Measurements from ENCODE around the gene PSG4.
"Not testable (repeated sequence)": the region's sequence is repeated elsewhere in the genome, so short reads cannot be mapped to it uniquely, and the experiment has no call there.

Gene PSG4

DNA sequence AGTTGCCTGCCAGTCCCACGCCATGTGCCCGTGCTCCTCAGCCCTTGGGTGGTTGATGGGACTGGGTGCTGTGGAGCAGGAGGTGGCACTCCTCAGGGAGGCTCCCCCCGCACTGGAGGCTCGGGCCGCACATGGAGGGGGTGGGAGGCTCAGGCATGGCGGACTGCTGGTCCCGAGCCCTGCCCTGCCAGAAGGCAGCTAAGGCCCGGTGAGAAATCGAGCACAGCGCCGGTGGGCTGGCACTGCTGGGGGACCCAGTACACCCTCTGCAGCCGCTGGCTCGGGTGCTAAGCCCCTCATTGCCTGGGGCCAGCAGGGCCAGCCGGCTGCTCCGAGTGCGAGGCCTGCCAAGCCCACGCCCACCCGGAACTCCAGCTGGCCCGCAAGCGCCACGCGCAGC is 16.5 kb upstream of the PSG4 start:
- not testable (repeated sequence) for H3K9me3 ChIP-seq (ENCODE audit: low read length); H3K36me3 ChIP-seq (ENCODE audit: insufficient read depth, low read length); H3K27me3 ChIP-seq (ENCODE audit: insufficient read depth, low read length); H3K4me1 ChIP-seq (ENCODE audit: insufficient read depth, low read length); H3K4me3 ChIP-seq (ENCODE audit: low read length); H2AFZ ChIP-seq (ENCODE audit: low read depth, low read length)

DNA sequence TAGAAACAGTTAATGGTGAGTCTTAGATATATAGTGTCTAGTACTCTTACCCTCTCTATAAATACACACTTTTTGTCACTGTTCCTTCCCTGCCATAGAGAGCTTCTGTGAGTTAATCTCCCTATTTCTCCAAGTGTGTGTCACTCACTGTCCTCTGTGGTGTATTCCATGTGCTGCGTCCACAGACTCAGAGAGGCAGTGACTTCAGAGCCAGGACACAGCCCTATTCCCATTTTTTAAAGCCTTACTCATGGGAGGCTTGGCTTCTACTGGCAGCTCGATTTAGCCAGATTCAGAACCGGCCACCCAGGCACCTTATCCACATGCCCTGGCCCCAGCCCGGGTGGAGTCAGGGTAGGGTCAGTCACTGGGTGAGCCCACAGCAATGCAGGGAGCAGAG is 13.7 kb upstream of the PSG4 start:
- not testable (repeated sequence) for H3K9me3 ChIP-seq (ENCODE audit: low read length); H3K4me3 ChIP-seq (ENCODE audit: low read length); H3K4me1 ChIP-seq (ENCODE audit: insufficient read depth, low read length); H2AFZ ChIP-seq (ENCODE audit: low read depth, low read length); H3K27me3 ChIP-seq (ENCODE audit: insufficient read depth, low read length); H3K36me3 ChIP-seq (ENCODE audit: insufficient read depth, low read length)

DNA sequence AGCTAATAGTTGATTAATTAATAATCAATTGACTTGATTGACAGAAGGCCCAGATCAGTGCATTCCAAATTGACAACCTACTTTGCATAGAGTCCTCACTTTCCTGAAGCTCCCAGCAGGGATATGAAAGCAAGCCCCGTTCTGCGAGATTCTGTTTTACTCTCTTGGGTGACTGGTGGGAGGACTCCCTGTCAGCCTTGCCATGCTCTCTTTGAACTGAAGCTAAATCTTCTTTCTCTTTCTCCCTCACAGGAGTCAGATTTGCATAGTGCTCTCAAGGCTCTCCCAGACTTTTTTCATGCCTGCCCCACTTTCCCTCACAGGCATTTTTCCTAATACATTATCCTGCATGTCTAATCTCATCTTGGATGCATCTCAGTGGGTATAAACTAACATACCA is 10.4 kb upstream of the PSG4 start:
- H3K27me3 ChIP-seq (ENCODE audit: insufficient read depth, low read length); H3K36me3 ChIP-seq (ENCODE audit: insufficient read depth, low read length); H2AFZ ChIP-seq (ENCODE audit: low read depth, low read length); H3K9me3 ChIP-seq (ENCODE audit: low read length); H3K4me3 ChIP-seq (ENCODE audit: low read length); H3K4me1 ChIP-seq (ENCODE audit: insufficient read depth, low read length): not testable (repeated sequence)

DNA sequence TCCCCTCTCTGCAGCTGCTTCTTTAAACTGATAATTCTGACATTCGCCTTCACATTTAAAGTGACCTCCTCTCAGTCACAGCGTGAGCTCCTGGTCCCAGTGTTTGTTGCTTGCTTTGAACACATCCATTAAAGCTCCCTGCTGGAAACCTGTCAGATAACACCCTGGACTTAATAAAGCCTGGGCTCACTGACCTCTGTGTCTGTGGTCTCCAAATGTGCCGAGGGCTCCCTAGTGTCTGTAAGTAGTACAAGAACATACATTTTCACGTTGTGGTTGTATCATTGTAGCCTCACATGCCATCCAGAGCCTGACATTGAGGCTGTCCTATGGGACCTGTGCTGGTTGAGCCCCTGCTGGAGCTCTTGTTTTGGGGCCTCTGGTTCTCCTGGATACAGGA is 2.6 kb upstream of the PSG4 start:
- no peaks in the 10 kb centered on the region for H3K27me3 ChIP-seq (ENCODE audit: insufficient read depth, low read length)
- H3K4me3 ChIP-seq (ENCODE audit: low read length): no peak overlapping the region
- no peaks in the 10 kb centered on the region for H3K4me1 ChIP-seq (ENCODE audit: insufficient read depth, low read length)
- no peaks in the 10 kb centered on the region for H3K9me3 ChIP-seq (ENCODE audit: low read length)
- no peak overlapping the region for H2AFZ ChIP-seq (ENCODE audit: low read depth, low read length)
- H3K36me3 ChIP-seq (ENCODE audit: insufficient read depth, low read length): no peaks in the 10 kb centered on the region

DNA sequence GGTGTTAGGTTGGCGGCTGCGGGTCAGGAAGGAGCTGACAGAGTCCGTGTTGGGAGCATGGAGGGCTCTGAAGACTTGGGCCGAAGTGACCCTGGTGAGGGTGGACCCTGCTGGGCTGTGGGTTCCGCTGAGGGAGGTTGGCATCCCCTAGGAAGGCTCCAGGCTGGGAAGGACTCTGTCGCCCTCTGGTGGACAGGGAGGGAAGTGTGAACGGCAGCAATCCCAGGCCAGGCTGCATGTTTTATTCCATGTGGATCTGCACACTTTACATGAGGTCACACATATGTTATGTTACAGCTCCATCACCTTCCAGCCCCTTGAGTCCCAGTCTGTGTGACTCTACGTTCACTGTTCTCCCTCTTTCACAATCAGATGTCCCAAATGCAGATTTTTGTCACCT is 1.7 kb upstream of the PSG4 start:
- H3K9me3 ChIP-seq (ENCODE audit: low read length); H2AFZ ChIP-seq (ENCODE audit: low read depth, low read length); H3K4me3 ChIP-seq (ENCODE audit: low read length); H3K36me3 ChIP-seq (ENCODE audit: insufficient read depth, low read length); H3K4me1 ChIP-seq (ENCODE audit: insufficient read depth, low read length); H3K27me3 ChIP-seq (ENCODE audit: insufficient read depth, low read length): not testable (repeated sequence)

DNA sequence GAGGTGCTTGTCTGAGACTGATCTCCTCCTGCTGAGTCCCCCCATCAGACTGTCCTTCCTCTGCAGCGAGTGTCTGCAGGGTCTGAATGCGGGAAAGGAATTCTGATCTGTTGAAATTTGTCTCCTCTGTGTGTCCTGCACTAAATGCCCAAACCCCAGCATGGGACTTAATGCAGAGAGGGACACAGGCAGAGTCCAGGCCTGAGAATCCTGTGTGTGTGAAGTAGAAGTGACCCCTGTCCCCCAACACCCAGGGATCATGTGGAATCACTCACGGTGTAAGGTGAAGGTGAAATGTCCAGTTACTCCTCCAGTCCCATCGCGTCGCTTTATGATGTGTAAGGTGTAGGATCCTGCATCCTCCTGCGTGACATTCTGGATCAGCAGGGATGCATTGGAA is 1.8 kb downstream of the PSG4 start:
- not testable (repeated sequence) for H2AFZ ChIP-seq (ENCODE audit: low read depth, low read length); H3K4me3 ChIP-seq (ENCODE audit: low read length); H3K9me3 ChIP-seq (ENCODE audit: low read length)

DNA sequence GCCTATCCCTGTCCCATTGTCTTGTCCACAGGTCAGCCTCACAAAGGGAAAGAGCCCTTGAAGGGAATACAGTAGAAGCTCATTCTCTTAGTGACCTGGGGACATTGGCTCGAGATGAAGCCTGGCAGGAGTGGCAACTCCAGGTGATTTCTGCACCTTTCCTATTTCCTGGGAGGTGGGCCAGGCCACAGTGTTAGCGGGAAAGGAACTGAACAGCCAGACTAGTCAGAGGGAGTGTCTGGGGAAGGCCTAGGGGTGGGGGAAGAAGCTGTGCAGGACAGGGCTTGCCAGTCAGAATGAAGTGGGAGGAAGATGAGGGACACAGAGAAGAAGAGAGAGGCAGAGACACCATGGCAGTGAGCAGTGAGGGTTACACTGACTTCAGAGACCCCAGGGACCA is 3.5 kb downstream of the PSG4 start:
- H3K9me3 ChIP-seq (ENCODE audit: low read length); H3K36me3 ChIP-seq (ENCODE audit: insufficient read depth, low read length); H3K4me1 ChIP-seq (ENCODE audit: insufficient read depth, low read length); H3K4me3 ChIP-seq (ENCODE audit: low read length); H2AFZ ChIP-seq (ENCODE audit: low read depth, low read length); H3K27me3 ChIP-seq (ENCODE audit: insufficient read depth, low read length): not testable (repeated sequence)

More for the DNA sequence above, 1.8 kb downstream of the PSG4 start:
- H3K4me1 ChIP-seq (ENCODE audit: insufficient read depth, low read length); H3K27me3 ChIP-seq (ENCODE audit: insufficient read depth, low read length); H3K36me3 ChIP-seq (ENCODE audit: insufficient read depth, low read length): not testable (repeated sequence)

DNA sequence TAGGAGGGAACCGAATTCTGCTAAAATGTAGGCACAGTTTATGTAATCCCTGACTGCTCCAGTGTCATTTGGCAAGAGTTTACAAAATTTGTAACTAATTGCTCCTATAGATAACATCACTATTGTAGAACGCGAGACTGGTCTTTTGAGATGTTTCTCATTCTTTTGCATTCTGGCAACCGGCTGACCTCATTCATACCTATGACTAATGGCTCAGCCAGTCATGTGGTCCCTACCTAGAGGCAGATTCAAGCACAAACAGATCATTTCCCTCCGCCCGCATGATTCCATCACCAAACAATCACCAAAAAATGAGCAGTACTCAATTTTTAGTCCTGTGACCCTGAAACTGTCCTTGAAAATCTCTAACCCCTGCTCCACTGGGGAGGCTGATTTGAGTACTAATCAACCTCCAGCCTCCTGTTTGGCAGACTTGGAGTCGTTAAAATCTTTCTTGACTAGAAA is 4.1 kb downstream of the PSG4 start:
- H2AFZ ChIP-seq (ENCODE audit: low read depth, low read length); H3K4me3 ChIP-seq (ENCODE audit: low read length); H3K27me3 ChIP-seq (ENCODE audit: insufficient read depth, low read length); H3K4me1 ChIP-seq (ENCODE audit: insufficient read depth, low read length); H3K36me3 ChIP-seq (ENCODE audit: insufficient read depth, low read length); H3K9me3 ChIP-seq (ENCODE audit: low read length): not testable (repeated sequence)

DNA sequence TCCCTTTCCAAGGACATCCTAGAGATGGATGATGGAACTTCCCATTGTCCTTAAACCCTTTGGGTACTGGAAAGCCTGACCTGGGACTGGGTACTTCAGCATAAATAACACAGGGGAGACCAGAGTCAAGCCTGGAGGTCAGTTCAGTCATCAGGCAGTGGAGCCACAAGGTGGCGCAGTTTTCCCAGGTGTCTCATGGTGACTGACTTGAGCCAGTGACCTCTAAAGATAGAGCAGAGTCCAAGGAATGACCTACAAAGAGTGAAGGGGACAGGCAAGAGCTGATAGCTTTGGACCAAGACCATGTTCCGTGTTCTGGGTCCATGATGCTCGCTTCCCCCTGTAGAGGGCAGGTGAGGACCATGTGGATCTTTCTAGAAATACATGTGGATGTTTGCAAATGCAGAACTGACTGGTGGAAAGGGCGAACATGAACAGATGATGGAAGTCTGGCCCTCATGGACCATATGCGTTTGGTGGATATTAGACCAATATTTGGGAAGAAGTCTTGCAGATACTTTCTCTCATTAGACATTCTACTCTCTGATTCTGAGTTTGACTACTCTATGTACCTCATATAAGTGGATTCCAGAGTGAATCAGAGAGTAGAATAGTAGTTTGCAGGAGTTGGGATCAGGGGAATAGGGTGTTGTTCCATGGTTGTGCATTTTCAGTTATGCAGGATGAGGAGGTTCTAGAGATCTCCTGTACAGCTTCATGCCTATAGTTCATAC is 6.6 kb downstream of the PSG4 start:
- not testable (repeated sequence) for H3K9me3 ChIP-seq (ENCODE audit: low read length); H3K27me3 ChIP-seq (ENCODE audit: insufficient read depth, low read length); H3K36me3 ChIP-seq (ENCODE audit: insufficient read depth, low read length); H3K4me1 ChIP-seq (ENCODE audit: insufficient read depth, low read length); H2AFZ ChIP-seq (ENCODE audit: low read depth, low read length); H3K4me3 ChIP-seq (ENCODE audit: low read length)

DNA sequence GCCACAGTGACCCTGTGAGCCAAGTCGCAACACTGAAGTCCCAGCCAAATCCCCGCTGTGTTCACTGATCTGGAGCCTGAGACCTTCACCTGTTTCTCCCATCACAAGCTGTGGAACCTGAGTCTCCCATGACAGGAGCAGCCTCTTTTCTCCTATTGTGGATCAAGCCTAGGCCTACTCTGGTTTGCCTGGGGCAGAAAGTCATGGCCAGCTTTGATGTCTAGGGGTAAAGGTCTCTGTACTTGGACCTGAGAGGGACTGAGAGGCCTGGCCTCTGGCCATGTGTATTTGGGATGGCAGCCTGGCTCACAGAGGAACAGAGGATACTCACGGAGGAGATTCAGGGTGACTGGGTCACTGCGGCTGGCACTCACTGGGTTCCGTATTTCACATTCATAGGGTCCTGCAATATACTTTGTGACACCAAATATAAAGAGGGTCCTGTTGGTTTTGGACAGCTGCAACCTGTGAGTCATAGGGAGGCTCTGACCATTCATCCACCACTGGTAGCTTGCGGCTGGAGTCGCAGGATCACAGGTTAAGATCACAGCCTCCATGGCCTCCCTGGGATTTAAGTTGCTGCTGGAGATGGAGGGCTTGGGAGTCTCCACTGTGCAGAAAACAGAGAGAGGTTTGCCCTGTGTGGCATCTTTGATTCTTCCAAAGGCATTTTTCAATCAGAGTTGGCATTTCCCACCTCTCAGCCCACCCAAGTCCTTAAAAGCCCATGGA is 7.6 kb downstream of the PSG4 start:
- H3K4me1 ChIP-seq (ENCODE audit: insufficient read depth, low read length); H3K36me3 ChIP-seq (ENCODE audit: insufficient read depth, low read length); H3K9me3 ChIP-seq (ENCODE audit: low read length); H3K27me3 ChIP-seq (ENCODE audit: insufficient read depth, low read length); H2AFZ ChIP-seq (ENCODE audit: low read depth, low read length); H3K4me3 ChIP-seq (ENCODE audit: low read length): not testable (repeated sequence)

DNA sequence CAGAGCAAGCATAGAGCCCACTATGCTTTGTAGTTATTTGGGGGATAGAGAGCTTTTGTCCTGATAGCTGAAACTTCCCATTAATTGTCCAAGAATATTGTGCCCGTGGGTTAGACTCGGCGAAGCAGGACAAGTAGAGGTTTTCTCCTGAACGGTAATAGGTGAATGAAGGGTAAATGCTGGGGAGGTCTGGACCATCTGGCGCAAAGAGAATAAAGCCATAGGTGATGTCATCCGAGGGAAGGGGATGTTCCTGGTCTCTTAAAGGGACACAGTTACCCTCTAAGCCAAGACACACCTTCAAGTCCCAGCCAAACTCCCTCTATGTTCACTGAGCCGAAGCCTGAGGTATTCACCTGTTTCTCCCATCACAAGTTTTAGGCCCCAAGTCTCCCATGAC is 11.0 kb downstream of the PSG4 start:
- not testable (repeated sequence) for H3K27me3 ChIP-seq (ENCODE audit: insufficient read depth, low read length); H3K36me3 ChIP-seq (ENCODE audit: insufficient read depth, low read length); H2AFZ ChIP-seq (ENCODE audit: low read depth, low read length); H3K4me3 ChIP-seq (ENCODE audit: low read length); H3K9me3 ChIP-seq (ENCODE audit: low read length); H3K4me1 ChIP-seq (ENCODE audit: insufficient read depth, low read length)

DNA sequence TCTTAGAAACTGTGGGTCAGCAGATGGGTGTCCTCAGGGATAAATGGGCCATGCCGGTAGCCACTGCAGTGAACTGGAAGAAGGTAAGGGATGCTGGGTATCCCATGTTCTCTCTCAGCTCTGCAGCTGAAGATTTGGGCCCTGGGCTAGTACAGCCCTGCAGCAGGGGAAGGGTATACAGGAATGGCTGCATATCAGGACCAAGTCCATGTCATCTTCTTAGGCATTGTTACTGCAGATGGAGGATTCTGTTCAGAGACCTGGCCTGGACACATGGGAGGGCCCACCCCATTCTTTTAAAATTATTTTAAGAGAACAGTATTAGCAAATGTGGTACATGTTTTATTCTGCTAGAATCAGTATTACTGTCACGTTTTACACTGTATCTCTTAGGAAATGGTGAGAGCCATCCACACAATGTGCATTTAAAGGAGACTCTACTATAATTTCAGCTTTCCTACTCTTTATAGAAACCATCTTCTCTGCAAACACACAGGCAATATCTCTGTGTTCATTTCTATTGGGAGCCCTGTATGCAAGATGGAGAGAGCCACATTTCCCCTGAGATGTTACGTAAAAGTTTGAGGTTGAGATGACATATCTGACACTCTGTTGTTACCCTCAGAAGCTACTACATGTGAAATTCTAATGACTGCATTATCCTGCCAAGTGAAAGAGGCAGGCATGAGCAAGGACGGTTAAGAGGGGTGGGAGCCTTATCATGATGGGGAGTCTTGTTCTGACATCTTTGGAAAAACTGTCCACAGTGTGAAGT is 12.9 kb downstream of the PSG4 start:
- H2AFZ ChIP-seq (ENCODE audit: low read depth, low read length); H3K4me3 ChIP-seq (ENCODE audit: low read length); H3K36me3 ChIP-seq (ENCODE audit: insufficient read depth, low read length); H3K9me3 ChIP-seq (ENCODE audit: low read length); H3K4me1 ChIP-seq (ENCODE audit: insufficient read depth, low read length); H3K27me3 ChIP-seq (ENCODE audit: insufficient read depth, low read length): not testable (repeated sequence)

DNA sequence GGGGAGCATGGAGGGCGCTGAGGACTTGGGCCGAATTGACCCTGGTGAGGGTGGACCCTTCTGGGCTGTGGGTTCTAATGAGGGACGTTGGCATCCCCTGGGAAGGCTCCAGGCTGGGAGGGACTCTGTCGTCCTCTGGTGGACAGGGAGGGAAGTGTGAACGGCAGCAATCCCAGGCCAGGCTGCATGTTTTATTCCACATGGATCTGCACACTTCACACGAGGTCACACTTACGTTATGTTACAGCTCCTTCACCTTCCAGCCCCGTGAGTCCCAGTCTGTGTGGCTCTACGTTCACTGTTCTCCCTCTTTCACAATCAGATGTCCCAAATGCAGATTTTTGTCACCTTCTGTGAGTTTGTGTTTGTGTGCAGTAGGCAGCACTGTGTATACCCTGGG is 17.3 kb downstream of the PSG4 start:
- H2AFZ ChIP-seq (ENCODE audit: low read depth, low read length); H3K36me3 ChIP-seq (ENCODE audit: insufficient read depth, low read length); H3K9me3 ChIP-seq (ENCODE audit: low read length); H3K4me1 ChIP-seq (ENCODE audit: insufficient read depth, low read length); H3K27me3 ChIP-seq (ENCODE audit: insufficient read depth, low read length); H3K4me3 ChIP-seq (ENCODE audit: low read length): not testable (repeated sequence)
